ENCODE data around the gene FOXP1.

FOXP1 gene

DNA sequence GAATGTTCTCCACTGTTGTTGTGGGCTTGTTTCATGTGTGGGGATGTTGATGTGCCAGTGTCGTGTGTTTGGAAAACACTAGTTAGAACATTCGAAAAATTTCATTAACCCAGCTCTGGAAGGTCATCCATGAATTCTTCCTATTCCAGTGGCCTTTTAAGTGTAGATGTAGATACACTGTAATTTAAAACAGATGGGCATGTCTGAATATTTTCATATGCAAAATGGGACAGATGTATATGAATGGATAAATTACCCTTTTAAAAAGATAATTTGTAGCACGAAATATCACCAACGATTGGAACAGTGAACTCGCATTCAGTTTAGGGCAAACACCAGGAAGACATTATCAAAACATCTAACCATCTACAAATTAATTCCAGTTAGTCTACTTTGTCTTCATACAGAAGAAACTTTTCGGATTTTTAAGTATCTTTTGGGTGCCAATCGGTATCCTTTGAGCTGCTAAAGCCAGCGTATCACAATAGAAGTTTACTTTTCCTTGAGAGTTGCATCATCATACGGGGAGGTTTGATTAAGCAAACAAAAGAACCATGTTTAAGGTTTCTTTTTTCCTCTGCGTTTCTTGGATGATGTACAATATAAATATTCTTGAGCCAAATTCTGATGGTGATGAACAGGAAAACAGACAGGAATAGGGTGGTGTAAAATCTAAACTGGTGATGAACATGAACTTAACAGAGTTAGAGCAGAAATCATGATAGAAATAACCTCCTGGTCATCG lies 528.1 kb downstream of the FOXP1 start:
- Histone ChIP-seq H3K4ac (ENCODE audit: low read depth, low read length) (no peak overlapping the region), H3K18ac (ENCODE audit: low read length) (no peak overlapping the region), H3K4me3 (ENCODE audit: low read depth, low read length) (no peak overlapping the region), H3K79me2 (ENCODE audit: control insufficient read depth, insufficient read depth, low read length, poor library complexity) (no peaks in the 10 kb centered on the region), H3K9ac (ENCODE audit: low read length) (no peak overlapping the region), H3K27me3 (ENCODE audit: insufficient read depth, low read length) (no peaks in the 10 kb centered on the region), H2BK120ac (ENCODE audit: insufficient read depth, low read length, poor library complexity) (no peak overlapping the region), H4K12ac (ENCODE audit: low read depth, low read length) (no peak overlapping the region), H3K36me3 (ENCODE audit: control insufficient read depth in 1 of 2, insufficient read depth in 2 of 2, low read length in 2 of 2) (no peaks in the 10 kb centered on the region), H3K4me2 (ENCODE audit: low read length) (no peak overlapping the region), H2AK5ac (ENCODE audit: low read length) (no peak overlapping the region), H2BK5ac (ENCODE audit: low read depth, low read length, poor library complexity) (no peak overlapping the region), H4K91ac (ENCODE audit: low read depth, low read length) (no peak overlapping the region), H3K23ac (ENCODE audit: low read length) (no peak overlapping the region), H2BK12ac (ENCODE audit: low read length) (no peak overlapping the region), H3K4me1 (ENCODE audit: control insufficient read depth in 1 of 2, insufficient read depth in 2 of 2, low read length in 2 of 2) (no peaks in the 10 kb centered on the region), H3K14ac (ENCODE audit: low read length) (no peak overlapping the region), H3K79me1 (ENCODE audit: low read length) (no peaks in the 10 kb centered on the region), H3K27ac (ENCODE audit: low read depth, low read length) (no peak overlapping the region), H2AFZ (ENCODE audit: insufficient read depth, low read length, poor library complexity) (no peak overlapping the region), H3K9me3 (ENCODE audit: insufficient read depth, low read depth, low read length) (no peaks in the 10 kb centered on the region), H4K8ac (ENCODE audit: low read depth, low read length) (no peak overlapping the region)
- no CpG with 5 or more reads among the region's 11 CpGs for WGBS (ENCODE audit: extremely low coverage, insufficient coverage, insufficient read length)
- no peak for DNase-seq

DNA sequence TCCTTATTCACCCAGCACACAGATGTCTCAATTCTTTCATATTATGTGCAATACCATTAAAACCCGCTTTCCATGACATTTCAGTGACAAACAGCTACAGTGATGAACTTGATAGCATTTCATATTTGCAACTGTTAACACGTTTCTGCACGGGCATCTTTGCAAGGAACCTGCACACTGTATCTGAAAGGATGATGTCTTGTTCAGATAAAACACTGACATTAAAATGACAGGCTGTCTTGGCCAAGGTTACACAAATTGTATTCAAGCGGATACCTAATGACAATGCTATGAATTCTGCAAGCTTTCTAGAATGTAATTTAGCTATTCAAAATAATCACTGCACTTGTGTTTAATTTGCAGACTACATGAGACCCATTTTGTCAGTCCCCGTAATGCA lies 529.2 kb downstream of the FOXP1 start:
- DNase-seq = no peak
- Histone ChIP-seq H2BK12ac (ENCODE audit: low read length) (no peak overlapping the region), H2BK5ac (ENCODE audit: low read depth, low read length, poor library complexity) (no peak overlapping the region), H4K8ac (ENCODE audit: low read depth, low read length) (no peak overlapping the region), H3K18ac (ENCODE audit: low read length) (no peak overlapping the region), H2AK5ac (ENCODE audit: low read length) (no peak overlapping the region), H3K4me1 (ENCODE audit: control insufficient read depth in 1 of 2, insufficient read depth in 2 of 2, low read length in 2 of 2) (peaks cover 0 to 3% of the 10 kb centered on the region in 2 experiments), H3K4ac (ENCODE audit: low read depth, low read length) (no peak overlapping the region), H3K27me3 (ENCODE audit: insufficient read depth, low read length) (no peaks in the 10 kb centered on the region), H3K36me3 (ENCODE audit: control insufficient read depth in 1 of 2, insufficient read depth in 2 of 2, low read length in 2 of 2) (no peaks in the 10 kb centered on the region), H4K12ac (ENCODE audit: low read depth, low read length) (no peak overlapping the region), H3K79me2 (ENCODE audit: control insufficient read depth, insufficient read depth, low read length, poor library complexity) (no peaks in the 10 kb centered on the region), H3K9ac (ENCODE audit: low read length) (no peak overlapping the region), H4K91ac (ENCODE audit: low read depth, low read length) (no peak overlapping the region), H2BK120ac (ENCODE audit: insufficient read depth, low read length, poor library complexity) (no peak overlapping the region), H3K79me1 (ENCODE audit: low read length) (no peaks in the 10 kb centered on the region), H3K23ac (ENCODE audit: low read length) (no peak overlapping the region), H2AFZ (ENCODE audit: insufficient read depth, low read length, poor library complexity) (no peak overlapping the region), H3K14ac (ENCODE audit: low read length) (no peak overlapping the region), H3K4me3 (ENCODE audit: low read depth, low read length) (no peak overlapping the region), H3K9me3 (ENCODE audit: insufficient read depth, low read depth, low read length) (no peaks in the 10 kb centered on the region), H3K27ac (ENCODE audit: low read depth, low read length) (no peak overlapping the region), H3K4me2 (ENCODE audit: low read length) (no peak overlapping the region)
- no CpG with 5 or more reads among the region's 5 CpGs for WGBS (ENCODE audit: extremely low coverage, insufficient coverage, insufficient read length)

DNA sequence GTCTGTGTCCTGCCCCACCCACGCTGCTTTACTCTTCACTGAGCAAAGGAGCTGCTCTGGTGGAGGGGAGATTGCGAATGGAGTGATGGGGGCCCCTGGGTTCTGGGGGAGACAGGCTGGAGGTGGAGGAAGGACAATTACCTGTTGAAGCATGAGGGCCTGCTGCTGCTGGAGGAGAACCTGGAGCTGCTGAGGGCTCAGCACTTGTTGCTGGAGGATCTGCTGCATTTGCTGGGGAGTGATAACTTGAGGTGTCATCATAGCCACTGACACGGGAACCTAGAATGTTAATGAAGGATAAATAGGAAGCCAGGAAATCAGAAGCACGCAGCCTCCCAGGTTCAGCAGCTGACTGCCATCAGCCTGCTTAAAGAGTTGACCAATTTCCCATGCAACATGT lies 530.0 kb downstream of the FOXP1 start:
- no peak overlapping the region for H3K4me3 ChIP-seq (ENCODE audit: low read depth, low read length)
- H3K14ac ChIP-seq (ENCODE audit: low read length) = no peak overlapping the region
- no peak overlapping the region for H2BK120ac ChIP-seq (ENCODE audit: insufficient read depth, low read length, poor library complexity)
- H3K4ac ChIP-seq (ENCODE audit: low read depth, low read length) = no peak overlapping the region
- no peak overlapping the region for H3K23ac ChIP-seq (ENCODE audit: low read length)
- no peak overlapping the region for H3K4me2 ChIP-seq (ENCODE audit: low read length)
- H4K8ac ChIP-seq (ENCODE audit: low read depth, low read length) = no peak overlapping the region
- H3K4me1 ChIP-seq (ENCODE audit: control insufficient read depth in 1 of 2, insufficient read depth in 2 of 2, low read length in 2 of 2) = peaks cover 0 to 3% of the 10 kb centered on the region in 2 experiments
- no peak overlapping the region for H4K12ac ChIP-seq (ENCODE audit: low read depth, low read length)
- H4K91ac ChIP-seq (ENCODE audit: low read depth, low read length) = no peak overlapping the region
- H2BK12ac ChIP-seq (ENCODE audit: low read length) = no peak overlapping the region
- no peaks in the 10 kb centered on the region for H3K9me3 ChIP-seq (ENCODE audit: insufficient read depth, low read depth, low read length)
- no peaks in the 10 kb centered on the region for H3K79me1 ChIP-seq (ENCODE audit: low read length)
- no peak overlapping the region for H3K27ac ChIP-seq (ENCODE audit: low read depth, low read length)
- H3K18ac ChIP-seq (ENCODE audit: low read length) = no peak overlapping the region
- no peak for DNase-seq
- no CpG with 5 or more reads among the region's 4 CpGs for WGBS (ENCODE audit: extremely low coverage, insufficient coverage, insufficient read length)
- H2AFZ ChIP-seq (ENCODE audit: insufficient read depth, low read length, poor library complexity) = no peak overlapping the region
- H3K36me3 ChIP-seq (ENCODE audit: control insufficient read depth in 1 of 2, insufficient read depth in 2 of 2, low read length in 2 of 2) = no peaks in the 10 kb centered on the region
- no peak overlapping the region for H3K9ac ChIP-seq (ENCODE audit: low read length)
- H3K79me2 ChIP-seq (ENCODE audit: control insufficient read depth, insufficient read depth, low read length, poor library complexity) = no peaks in the 10 kb centered on the region
- no peak overlapping the region for H2AK5ac ChIP-seq (ENCODE audit: low read length)
- no peak overlapping the region for H2BK5ac ChIP-seq (ENCODE audit: low read depth, low read length, poor library complexity)
- no peaks in the 10 kb centered on the region for H3K27me3 ChIP-seq (ENCODE audit: insufficient read depth, low read length)

DNA sequence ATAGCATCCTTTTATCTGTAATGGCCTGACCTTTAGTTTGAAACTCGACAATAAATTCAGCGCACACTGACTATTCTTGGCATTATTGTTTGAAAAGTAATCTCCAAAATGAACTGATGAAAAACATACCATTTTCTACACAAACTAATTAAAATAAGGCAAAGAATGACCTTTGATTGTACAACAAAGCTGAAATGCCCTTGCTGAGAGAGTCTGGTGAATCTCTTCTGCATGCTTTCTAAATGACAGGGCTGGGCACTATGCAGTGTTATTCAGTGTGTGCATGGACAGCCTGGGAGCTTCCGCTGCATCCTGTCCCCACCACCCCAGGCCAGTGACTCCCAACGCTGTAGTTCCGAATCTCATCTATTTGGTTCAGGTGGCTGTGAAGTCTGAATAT lies 530.8 kb downstream of the FOXP1 start:
- Histone ChIP-seq H3K4ac (ENCODE audit: low read depth, low read length) (no peak overlapping the region), H4K12ac (ENCODE audit: low read depth, low read length) (no peak overlapping the region), H2BK5ac (ENCODE audit: low read depth, low read length, poor library complexity) (no peak overlapping the region), H3K9me3 (ENCODE audit: insufficient read depth, low read depth, low read length) (no peaks in the 10 kb centered on the region), H2BK12ac (ENCODE audit: low read length) (no peak overlapping the region), H3K79me2 (ENCODE audit: control insufficient read depth, insufficient read depth, low read length, poor library complexity) (no peaks in the 10 kb centered on the region), H3K79me1 (ENCODE audit: low read length) (no peaks in the 10 kb centered on the region), H3K4me1 (ENCODE audit: control insufficient read depth in 1 of 2, insufficient read depth in 2 of 2, low read length in 2 of 2) (peaks cover 0 to 3% of the 10 kb centered on the region in 2 experiments), H2BK120ac (ENCODE audit: insufficient read depth, low read length, poor library complexity) (no peak overlapping the region), H3K14ac (ENCODE audit: low read length) (no peak overlapping the region), H3K23ac (ENCODE audit: low read length) (no peak overlapping the region), H4K8ac (ENCODE audit: low read depth, low read length) (no peak overlapping the region), H2AFZ (ENCODE audit: insufficient read depth, low read length, poor library complexity) (no peak overlapping the region), H3K27me3 (ENCODE audit: insufficient read depth, low read length) (no peaks in the 10 kb centered on the region), H3K36me3 (ENCODE audit: control insufficient read depth in 1 of 2, insufficient read depth in 2 of 2, low read length in 2 of 2) (no peaks in the 10 kb centered on the region), H3K9ac (ENCODE audit: low read length) (no peak overlapping the region), H4K91ac (ENCODE audit: low read depth, low read length) (no peak overlapping the region), H3K4me2 (ENCODE audit: low read length) (no peak overlapping the region), H3K4me3 (ENCODE audit: low read depth, low read length) (no peak overlapping the region), H3K27ac (ENCODE audit: low read depth, low read length) (no peak overlapping the region), H3K18ac (ENCODE audit: low read length) (no peak overlapping the region), H2AK5ac (ENCODE audit: low read length) (no peak overlapping the region)
- WGBS (ENCODE audit: extremely low coverage, insufficient coverage, insufficient read length) = no CpG with 5 or more reads among the region's 5 CpGs
- no peak for DNase-seq

Data from trophoblast cell (in vitro differentiated cells and primary cell).